Nephron (organoid): ENCODE measurements around the gene ZC3H10.

Experiments
- H3K27ac Mint-ChIP-seq, 3 experiments: 2 replicates each; pipeline ENCODE4 v1.8.0; 2020; ENCODE audit warnings: mixed read lengths in 3 of 3, mild to moderate bottlenecking in 2 of 3, moderate library complexity in 1 of 3
- H3K27me3 Mint-ChIP-seq: 2 replicates; pipeline ENCODE4 v1.8.0; 2021; ENCODE audit warnings: low read depth, mild to moderate bottlenecking, moderate library complexity, mixed read lengths
- H3K36me3 Mint-ChIP-seq: 2 replicates; pipeline ENCODE4 v1.8.0; 2020; ENCODE audit warnings: low read depth, mixed read lengths
- H3K4me1 Mint-ChIP-seq: 2 replicates; pipeline ENCODE4 v1.8.0; 2020; ENCODE audit warnings: mixed read lengths
- H3K4me3 Mint-ChIP-seq, 3 experiments: 2 replicates each; pipeline ENCODE4 v1.8.0; 2020; ENCODE audit warnings: mild to moderate bottlenecking in 3 of 3, mixed read lengths in 3 of 3, moderate library complexity in 2 of 3
- H3K9me3 Mint-ChIP-seq: 2 replicates; pipeline ENCODE4 v1.8.0; 2020; ENCODE audit warnings: mixed read lengths
- CTCF ChIP-seq, 3 experiments: fragments of 200-600 bp; sonication (generic); IDR thresholded peaks; one replicate each; pipeline ENCODE4 v1.5.0; 2021; ENCODE audit warnings: antibody characterized with exemption in 3 of 3; ENCODE audit not compliant: unreplicated experiment in 3 of 3

The ZC3H10 gene

DNA sequence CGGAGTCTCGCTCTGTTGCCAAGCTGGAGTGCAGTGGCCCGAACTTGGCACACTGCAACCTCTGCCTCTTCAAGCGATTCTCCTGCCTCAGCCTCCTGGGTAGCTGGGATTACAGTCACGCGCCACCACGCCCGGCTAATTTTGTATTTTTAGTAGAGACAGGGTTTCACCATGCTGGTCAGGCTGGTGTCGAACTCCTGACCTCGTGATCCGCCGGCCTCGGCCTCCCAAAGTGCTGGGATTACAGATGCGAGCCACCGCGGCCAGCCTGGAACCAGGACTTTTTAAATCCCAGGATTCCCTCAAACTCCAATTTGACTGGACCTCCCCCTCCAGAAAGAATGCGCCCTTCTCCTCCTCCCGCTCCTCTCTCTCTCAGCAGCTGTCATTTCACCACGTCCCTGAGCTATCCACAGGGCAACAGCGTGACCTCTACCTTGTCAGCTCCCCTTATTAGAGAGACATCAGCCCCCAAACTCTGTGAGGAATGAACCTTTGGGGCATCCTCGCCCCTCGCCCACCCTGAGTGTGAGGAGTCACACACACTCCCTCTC, 12.0 kb downstream of the ZC3H10 start:
- TF ChIP-seq CTCF (IDR thresholded peaks at IDR 0.05; ENCODE audit: unreplicated experiment in 3 of 3): no peak
- H3K27ac Mint-ChIP-seq: peak overlapping the region; percentile 54 to 90 (median 70)
- no peaks in the 10 kb centered on the region for H3K9me3 Mint-ChIP-seq
- H3K4me3 Mint-ChIP-seq: peak overlapping the region; percentile 92 to 97 (median 95)
- peaks cover 41% of the 10 kb centered on the region for H3K4me1 Mint-ChIP-seq
- H3K27me3 Mint-ChIP-seq: no peaks in the 10 kb centered on the region
- peaks cover 41% of the 10 kb centered on the region for H3K36me3 Mint-ChIP-seq

DNA sequence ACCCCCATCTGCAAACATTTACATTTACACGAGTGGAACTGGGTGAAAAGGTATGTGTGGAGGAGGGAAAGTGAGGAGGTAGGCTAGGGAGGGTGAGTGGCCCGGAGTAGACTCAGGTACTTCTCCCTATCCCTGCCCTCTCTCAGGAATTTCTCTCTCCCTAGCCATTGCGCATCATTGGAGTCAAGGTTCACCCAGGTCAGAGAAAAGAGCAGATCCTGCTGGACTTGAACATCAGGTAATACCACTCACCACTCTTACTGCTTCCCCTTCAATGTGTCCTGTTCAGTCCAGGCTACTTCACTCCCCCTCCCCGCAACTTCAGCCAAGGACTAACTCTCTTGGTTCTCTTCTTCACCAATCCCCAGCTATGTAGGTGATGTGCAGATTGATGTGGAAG, 12.8 kb downstream of the ZC3H10 start:
- Mint-ChIP-seq H3K36me3 (peaks cover 43% of the 10 kb centered on the region), H3K4me1 (peaks cover 40% of the 10 kb centered on the region), H3K4me3 (peak overlapping the region; percentile 92 to 97 (median 95)), H3K27me3 (no peaks in the 10 kb centered on the region), H3K27ac (no peak overlapping the region), H3K9me3 (no peaks in the 10 kb centered on the region)
- no peak for TF ChIP-seq CTCF (IDR thresholded peaks at IDR 0.05; ENCODE audit: unreplicated experiment in 3 of 3)

GRCh38 chr12:56134897-56135296, 16.8 kb downstream of the ZC3H10 start:
- peaks cover 82% of the 10 kb centered on the region for H3K36me3 Mint-ChIP-seq
- H3K4me1 Mint-ChIP-seq: peaks cover 12% of the 10 kb centered on the region
- no peaks in the 10 kb centered on the region for H3K27me3 Mint-ChIP-seq
- H3K27ac Mint-ChIP-seq: no peak overlapping the region
- no peak overlapping the region for H3K4me3 Mint-ChIP-seq
- H3K9me3 Mint-ChIP-seq: no peaks in the 10 kb centered on the region
- no peak for TF ChIP-seq CTCF (IDR thresholded peaks at IDR 0.05; ENCODE audit: unreplicated experiment in 3 of 3)

- peaks cover 80% of the 10 kb centered on the region for H3K36me3 Mint-ChIP-seq
- H3K27ac Mint-ChIP-seq: no peak overlapping the region
- H3K27me3 Mint-ChIP-seq: no peaks in the 10 kb centered on the region
- no peak for TF ChIP-seq CTCF (IDR thresholded peaks at IDR 0.05; ENCODE audit: unreplicated experiment in 3 of 3)
- H3K4me3 Mint-ChIP-seq: no peak overlapping the region
- no peaks in the 10 kb centered on the region for H3K9me3 Mint-ChIP-seq
- H3K4me1 Mint-ChIP-seq: no peaks in the 10 kb centered on the region
Measured at GRCh38 chr12:56137853-56138571, 19.9 kb downstream of the ZC3H10 start.

DNA sequence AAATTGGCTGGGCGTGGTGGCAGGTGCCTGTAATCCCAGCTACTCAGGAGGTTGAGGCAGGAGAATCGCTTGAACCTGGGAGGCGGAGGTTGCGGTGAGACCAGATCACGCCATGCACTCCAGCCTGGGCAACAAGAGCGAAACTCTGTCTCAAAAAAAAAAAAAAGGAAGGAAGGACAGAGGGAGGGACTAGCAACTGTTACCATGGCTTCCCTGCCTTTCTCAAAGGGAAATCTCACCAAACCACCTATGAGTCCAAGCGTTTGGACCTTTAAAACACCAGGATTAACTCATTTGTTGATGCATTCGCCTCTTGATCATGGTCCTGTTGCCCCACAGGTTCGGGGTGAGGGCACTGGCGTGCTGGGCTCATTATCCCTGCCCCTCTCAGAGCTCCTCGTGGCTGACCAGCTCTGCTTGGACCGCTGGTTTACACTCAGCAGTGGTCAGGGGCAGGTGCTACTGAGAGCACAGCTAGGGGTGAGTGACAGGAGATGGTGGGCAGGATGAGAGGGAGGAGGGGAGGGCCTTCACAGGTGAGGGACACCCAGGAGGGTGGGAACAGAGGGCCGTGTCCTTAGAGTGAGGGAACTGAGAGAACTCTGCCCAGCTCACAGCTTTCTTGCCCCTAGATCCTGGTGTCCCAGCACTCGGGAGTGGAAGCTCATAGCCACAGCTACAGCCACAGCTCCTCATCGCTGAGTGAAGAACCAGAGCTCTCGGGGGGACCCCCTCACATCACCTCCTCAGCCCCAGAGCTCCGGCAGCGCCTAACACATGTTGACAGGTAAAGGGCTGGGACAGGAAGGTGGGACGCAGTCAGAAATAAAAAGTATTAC, 24.1 kb downstream of the ZC3H10 start:
- no peaks in the 10 kb centered on the region for H3K27me3 Mint-ChIP-seq
- no peak overlapping the region for H3K27ac Mint-ChIP-seq
- peaks cover 66% of the 10 kb centered on the region for H3K36me3 Mint-ChIP-seq
- TF ChIP-seq CTCF (IDR thresholded peaks at IDR 0.05; ENCODE audit: unreplicated experiment in 3 of 3): no peak
- peaks cover 12% of the 10 kb centered on the region for H3K4me1 Mint-ChIP-seq
- no peak overlapping the region for H3K4me3 Mint-ChIP-seq
- no peaks in the 10 kb centered on the region for H3K9me3 Mint-ChIP-seq
